A549 (cell line): ENCODE measurements around the gene INPP4B. TPM values are rescaled to one million over a fixed set of nuclear protein-coding genes. Genes with fewer than 3 reads are reported as not detected.

Experiments
- ATAC-seq, 2 experiments: fragments of 200-7000 bp in 1 of 2; fragments of >200 bp in 1 of 2; cut with Nextera tagmentation in 1 of 2; cut with Tn5 transposase in 1 of 2; 3 replicates each; pipeline versions ENCODE4 v1.8.0 to v1.9.1; 2018 to 2020; ENCODE audit warnings: mild to moderate bottlenecking in 1 of 2, moderate library complexity in 1 of 2
- CTCF ChIA-PET: fragments of 300-600 bp; sonication (Branson Sonifier 250); formaldehyde crosslinking; extraction: SDS; loops from one replicate; lab custom pipeline; 2021; ENCODE audit warnings: antibody characterized with exemption, inconsistent platforms; lab: Yijun Ruan, JAX
- POLR2A ChIA-PET: fragments of 350-600 bp; formaldehyde crosslinking; extraction: SDS; loops from one replicate; lab custom pipeline; 2021; ENCODE audit warnings: antibody characterized with exemption, inconsistent platforms; lab: Yijun Ruan, JAX
- DNase-seq, 2 experiments: peaks; one replicate each; pipeline versions ENCODE4 v3.0.0 to v3.0.0-alpha.2; 2011 to 2016; ENCODE audit warnings: low read depth in 1 of 2, low spot score in 1 of 2
- FAIRE-seq: peaks from 2 replicates; lab custom pipeline; 2011; peaks lifted over from hg19 to GRCh38; lab: Jason Lieb, UNC
- H3K27ac ChIP-seq, 2 experiments: fragments of >200 bp; sonication (Bioruptor Twin); formaldehyde crosslinking; 3 replicates each; pipeline ENCODE4 v1.5.1; 2016 to 2017
- H3K4me1 ChIP-seq: fragments of >200 bp; sonication (Bioruptor Twin); formaldehyde crosslinking; 3 replicates; pipeline ENCODE4 v1.6.1; 2016
- H3K4me2 ChIP-seq: fragments of >200 bp; sonication (Bioruptor Twin); formaldehyde crosslinking; 3 replicates; pipeline ENCODE4 v1.6.1; 2016
- H3K4me3 ChIP-seq: fragments of >200 bp; sonication (Bioruptor Twin); formaldehyde crosslinking; 3 replicates; pipeline ENCODE4 v1.5.1; 2016
- H3K9me3 ChIP-seq: fragments of >200 bp; sonication (Bioruptor Twin); formaldehyde crosslinking; 3 replicates; pipeline ENCODE4 v1.6.1; 2016
- BHLHE40 ChIP-seq: IDR thresholded peaks from 2 replicates; pipeline ENCODE4 v1.6.1; 2012; ENCODE audit warnings: low read depth, low read length, inconsistent platforms
- CBX2 ChIP-seq: fragments of 200-600 bp; sonication (generic); IDR thresholded peaks from 2 replicates; pipeline ENCODE4 v1.6.1; 2016; ENCODE audit warnings: low read depth, mild to moderate bottlenecking, borderline replicate concordance
- ESRRA ChIP-seq: fragments of 150-350 bp; IDR thresholded peaks from 2 replicates; pipeline ENCODE4 v1.6.1; 2014; ENCODE audit warnings: mild to moderate bottlenecking, low read length, borderline replicate concordance
- FOSB ChIP-seq: fragments of 250-450 bp; sonication (Bioruptor Pico); IDR thresholded peaks from 2 replicates; pipeline ENCODE4 v1.5.0; 2020; ENCODE audit warnings: mild to moderate bottlenecking, moderate library complexity
- FOXS1 ChIP-seq: fragments of 250-450 bp; sonication (Bioruptor Pico); IDR thresholded peaks from 2 replicates; pipeline ENCODE4 v1.5.0; 2020; ENCODE audit warnings: mild to moderate bottlenecking, moderate library complexity
- GATA3 ChIP-seq: IDR thresholded peaks from 2 replicates; pipeline ENCODE4 v1.6.1; 2012; ENCODE audit warnings: borderline replicate concordance
- HOXB5 ChIP-seq: fragments of 250-450 bp; sonication (Bioruptor Pico); IDR thresholded peaks from 2 replicates; pipeline ENCODE4 v1.5.0; 2020; ENCODE audit warnings: mild to moderate bottlenecking, moderate library complexity
- MAFK ChIP-seq: fragments of 450-650 bp; IDR thresholded peaks from 2 replicates; pipeline ENCODE4 v1.6.1; 2014; ENCODE audit not compliant: partially characterized antibody
- MYC ChIP-seq: IDR thresholded peaks from 2 replicates; pipeline ENCODE4 v1.6.1; 2012; ENCODE audit warnings: mild to moderate bottlenecking, inconsistent platforms, low read length, improper control_type of control experiment, borderline replicate concordance
- NPAS2 ChIP-seq: fragments of 250-450 bp; sonication (Bioruptor Pico); IDR thresholded peaks from 2 replicates; pipeline ENCODE4 v1.8.0; 2022; ENCODE audit warnings: mild to moderate bottlenecking, moderate library complexity, borderline replicate concordance
- NR3C1 ChIP-seq: fragments of >200 bp; sonication (Bioruptor Twin); formaldehyde crosslinking; IDR thresholded peaks from 3 replicates; pipeline ENCODE4 v1.6.1; 2017
- SREBF2 ChIP-seq: fragments of 450-650 bp; IDR thresholded peaks from 2 replicates; pipeline ENCODE4 v1.6.1; 2014; ENCODE audit warnings: mild to moderate bottlenecking, moderate library complexity
- TP53 ChIP-seq: fragments of 250-450 bp; sonication (Bioruptor Pico); IDR thresholded peaks from 2 replicates; pipeline ENCODE4 v1.5.0; 2021; ENCODE audit warnings: mild to moderate bottlenecking, moderate library complexity
- ZC3H11A ChIP-seq: fragments of 450-650 bp; IDR thresholded peaks from 2 replicates; pipeline ENCODE4 v1.6.1; 2014; ENCODE audit warnings: antibody characterized with exemption, mild to moderate bottlenecking
- WGBS: methylation state at CpG from one replicate; pipeline ENCODE4 v1.1.6; 2017; ENCODE audit errors: missing lambda C conversion rate; 5-methylcytosine and 5-hydroxymethylcytosine counted together
- polyA plus RNA-seq, 4 experiments: library from polyadenylated mRNA; depleted of rRNA in 3 of 4; stranded (reverse); fragments of >200 nt; fragmentation: RNase III in 1 of 4; extraction: RNeasy Plus Mini Kit Qiagen cat#74134 plus additional on column Dnase treatment in 1 of 4; gene quantifications; 2 replicates in 3 of 4; 3 replicates in 1 of 4; pipeline ENCODE4 v1.2.3, GENCODE V29; 2011 to 2017
- TF ChIP-seq, protein P1 (sequence below): fragments of 250-450 bp; sonication (Bioruptor Pico); IDR thresholded peaks from 2 replicates; pipeline ENCODE4 v1.5.0; 2021; ENCODE audit warnings: mild to moderate bottlenecking, moderate library complexity, borderline replicate concordance
- TF ChIP-seq, protein P2 (sequence below): fragments of 150-350 bp; IDR thresholded peaks from 2 replicates; pipeline ENCODE4 v1.6.1; 2014; ENCODE audit warnings: low read depth, mild to moderate bottlenecking, low read length
- TF ChIP-seq, protein P3 (sequence below): fragments of 250-450 bp; sonication (Bioruptor Pico); IDR thresholded peaks from 2 replicates; pipeline ENCODE4 v1.5.0; 2020; ENCODE audit warnings: low read depth, mild to moderate bottlenecking, moderate library complexity
- TF ChIP-seq, protein P4 (sequence below): fragments of >200 bp; sonication (Bioruptor Twin); formaldehyde crosslinking; IDR thresholded peaks from 2 replicates; pipeline ENCODE4 v1.6.1; 2016
- TF ChIP-seq, protein P5 (sequence below): fragments of >200 bp; sonication (Bioruptor Twin); formaldehyde crosslinking; IDR thresholded peaks from 3 replicates; pipeline ENCODE4 v1.6.1; 2016

The INPP4B gene
- polyA plus RNA-seq, 2 of the 4 experiments (the other 2 are of a cell fraction) = 7.2 to 14.9 TPM

DNA sequence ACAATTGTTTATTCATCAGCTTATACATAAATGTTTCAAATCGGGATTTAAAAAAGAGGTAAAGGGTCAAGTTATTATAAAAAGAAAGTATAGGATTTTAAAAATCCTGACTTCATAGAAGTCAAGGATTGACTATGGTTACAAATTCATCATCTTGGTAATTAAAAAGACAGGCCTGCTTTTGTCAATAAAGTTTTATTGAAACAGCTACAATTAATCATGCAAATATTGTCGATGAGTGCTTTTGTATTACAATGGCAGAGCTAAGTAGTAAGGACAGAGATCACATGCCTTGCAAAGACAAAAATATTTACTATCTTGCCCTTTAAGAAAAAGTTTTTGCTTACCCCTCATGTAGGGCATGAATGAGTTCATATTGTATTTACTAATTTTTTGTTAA lies 614.3 kb downstream of the INPP4B start:
- no peaks in the 10 kb centered on the region for H3K9me3 ChIP-seq
- H3K27ac ChIP-seq = no peak overlapping the region
- WGBS = 89% methylated on average over 2 of the region's 2 CpGs
- no peak overlapping the region for H3K4me3 ChIP-seq
- no peak overlapping the region for H3K4me2 ChIP-seq
- DNase-seq (no peak), ATAC-seq (no peak)
- POLR2A ChIA-PET = no interaction called here
- TF ChIP-seq, protein P1, sequence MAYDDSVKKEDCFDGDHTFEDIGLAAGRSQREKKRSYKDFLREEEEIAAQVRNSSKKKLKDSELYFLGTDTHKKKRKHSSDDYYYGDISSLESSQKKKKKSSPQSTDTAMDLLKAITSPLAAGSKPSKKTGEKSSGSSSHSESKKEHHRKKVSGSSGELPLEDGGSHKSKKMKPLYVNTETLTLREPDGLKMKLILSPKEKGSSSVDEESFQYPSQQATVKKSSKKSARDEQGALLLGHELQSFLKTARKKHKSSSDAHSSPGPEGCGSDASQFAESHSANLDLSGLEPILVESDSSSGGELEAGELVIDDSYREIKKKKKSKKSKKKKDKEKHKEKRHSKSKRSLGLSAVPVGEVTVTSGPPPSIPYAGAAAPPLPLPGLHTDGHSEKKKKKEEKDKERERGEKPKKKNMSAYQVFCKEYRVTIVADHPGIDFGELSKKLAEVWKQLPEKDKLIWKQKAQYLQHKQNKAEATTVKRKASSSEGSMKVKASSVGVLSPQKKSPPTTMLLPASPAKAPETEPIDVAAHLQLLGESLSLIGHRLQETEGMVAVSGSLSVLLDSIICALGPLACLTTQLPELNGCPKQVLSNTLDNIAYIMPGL (CRISPR knock-in tag) = no peak
- no peak for TF ChIP-seq ZC3H11A
- TF ChIP-seq NR3C1 = no peak
- TF ChIP-seq, all 56 proteins: peak for 0
- no peaks in the 10 kb centered on the region for H3K4me1 ChIP-seq
- CTCF ChIA-PET = no interaction called here
- FAIRE-seq = no peak

DNA sequence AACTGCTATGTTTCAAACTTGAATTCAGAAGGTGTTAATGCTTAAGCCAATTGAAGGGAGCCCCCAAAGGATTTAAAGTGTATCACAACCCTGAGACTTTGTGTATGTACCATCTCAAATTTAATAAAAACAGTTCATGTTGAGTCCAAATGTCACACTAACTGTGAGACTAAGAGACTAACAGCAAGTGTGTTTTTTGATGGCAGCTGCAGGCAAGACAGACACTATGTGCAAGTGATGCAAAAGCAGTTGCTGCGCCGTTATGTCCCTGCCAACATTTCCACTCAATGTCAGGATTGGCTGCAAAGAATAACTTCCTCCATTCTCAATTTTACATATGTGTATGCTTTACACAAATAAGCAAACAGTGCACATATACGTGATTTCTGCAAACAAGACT lies 615.1 kb downstream of the INPP4B start:
- H3K27ac ChIP-seq = no peak overlapping the region
- no peak overlapping the region for H3K4me3 ChIP-seq
- DNase-seq = no peak
- TF ChIP-seq ESRRA (no peak), SREBF2 (no peak), FOXS1 (no peak), MAFK (no peak), BHLHE40 (no peak), CBX2 (no peak), MYC (no peak), TP53 (CRISPR knock-in tag) (no peak), NR3C1 (no peak), GATA3 (no peak)
- TF ChIP-seq, protein P2, sequence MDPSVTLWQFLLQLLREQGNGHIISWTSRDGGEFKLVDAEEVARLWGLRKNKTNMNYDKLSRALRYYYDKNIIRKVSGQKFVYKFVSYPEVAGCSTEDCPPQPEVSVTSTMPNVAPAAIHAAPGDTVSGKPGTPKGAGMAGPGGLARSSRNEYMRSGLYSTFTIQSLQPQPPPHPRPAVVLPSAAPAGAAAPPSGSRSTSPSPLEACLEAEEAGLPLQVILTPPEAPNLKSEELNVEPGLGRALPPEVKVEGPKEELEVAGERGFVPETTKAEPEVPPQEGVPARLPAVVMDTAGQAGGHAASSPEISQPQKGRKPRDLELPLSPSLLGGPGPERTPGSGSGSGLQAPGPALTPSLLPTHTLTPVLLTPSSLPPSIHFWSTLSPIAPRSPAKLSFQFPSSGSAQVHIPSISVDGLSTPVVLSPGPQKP = no peak
- TF ChIP-seq, protein P3, sequence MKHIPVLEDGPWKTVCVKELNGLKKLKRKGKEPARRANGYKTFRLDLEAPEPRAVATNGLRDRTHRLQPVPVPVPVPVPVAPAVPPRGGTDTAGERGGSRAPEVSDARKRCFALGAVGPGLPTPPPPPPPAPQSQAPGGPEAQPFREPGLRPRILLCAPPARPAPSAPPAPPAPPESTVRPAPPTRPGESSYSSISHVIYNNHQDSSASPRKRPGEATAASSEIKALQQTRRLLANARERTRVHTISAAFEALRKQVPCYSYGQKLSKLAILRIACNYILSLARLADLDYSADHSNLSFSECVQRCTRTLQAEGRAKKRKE = no peak
- TF ChIP-seq, protein P4, sequence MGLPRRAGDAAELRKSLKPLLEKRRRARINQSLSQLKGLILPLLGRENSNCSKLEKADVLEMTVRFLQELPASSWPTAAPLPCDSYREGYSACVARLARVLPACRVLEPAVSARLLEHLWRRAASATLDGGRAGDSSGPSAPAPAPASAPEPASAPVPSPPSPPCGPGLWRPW = no peak
- TF ChIP-seq, protein P5, sequence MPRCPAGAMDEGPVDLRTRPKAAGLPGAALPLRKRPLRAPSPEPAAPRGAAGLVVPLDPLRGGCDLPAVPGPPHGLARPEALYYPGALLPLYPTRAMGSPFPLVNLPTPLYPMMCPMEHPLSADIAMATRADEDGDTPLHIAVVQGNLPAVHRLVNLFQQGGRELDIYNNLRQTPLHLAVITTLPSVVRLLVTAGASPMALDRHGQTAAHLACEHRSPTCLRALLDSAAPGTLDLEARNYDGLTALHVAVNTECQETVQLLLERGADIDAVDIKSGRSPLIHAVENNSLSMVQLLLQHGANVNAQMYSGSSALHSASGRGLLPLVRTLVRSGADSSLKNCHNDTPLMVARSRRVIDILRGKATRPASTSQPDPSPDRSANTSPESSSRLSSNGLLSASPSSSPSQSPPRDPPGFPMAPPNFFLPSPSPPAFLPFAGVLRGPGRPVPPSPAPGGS = no peak
- no peak overlapping the region for H3K4me2 ChIP-seq
- WGBS = 82% methylated on average over 3 of the region's 3 CpGs
- H3K4me1 ChIP-seq = no peaks in the 10 kb centered on the region
- H3K9me3 ChIP-seq = no peaks in the 10 kb centered on the region
- FAIRE-seq = no peak
- ChIA-PET CTCF (no interaction called here), POLR2A (no interaction called here)
- ATAC-seq = no peak

DNA sequence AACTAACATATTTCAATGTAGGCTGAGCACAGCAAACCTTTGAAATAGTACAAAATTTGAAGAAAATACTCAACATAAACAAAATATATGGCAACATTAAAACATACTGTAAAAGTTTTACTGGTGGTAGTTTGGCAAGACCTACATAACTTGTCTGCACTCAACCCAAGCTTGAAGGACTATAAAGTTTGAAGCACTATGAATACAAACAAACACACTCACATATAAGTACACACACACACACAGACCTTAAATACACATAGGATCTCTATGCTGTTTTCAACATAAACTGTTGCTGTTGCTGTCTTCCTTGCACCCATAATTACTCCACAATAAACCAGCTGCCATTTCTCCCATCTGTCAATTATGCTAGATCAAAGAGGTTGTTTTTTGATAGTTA lies 620.1 kb downstream of the INPP4B start:
- no peak overlapping the region for H3K27ac ChIP-seq
- no peak overlapping the region for H3K4me3 ChIP-seq
- ATAC-seq (no peak), DNase-seq (no peak), FAIRE-seq (no peak)
- CTCF ChIA-PET = no interaction called here
- POLR2A ChIA-PET = no interaction called here
- no peak overlapping the region for H3K4me2 ChIP-seq
- TF ChIP-seq, protein P5 = no peak
- no peak for TF ChIP-seq FOSB (CRISPR knock-in tag)
- TF ChIP-seq HOXB5 = no peak
- TF ChIP-seq NPAS2 (CRISPR knock-in tag) = no peak
- peaks cover 8% of the 10 kb centered on the region; the same call in 1 of the 3 replicates for H3K4me1 ChIP-seq
- no peaks in the 10 kb centered on the region for H3K9me3 ChIP-seq
